K562 treated with DMSO at 1 percent for 12 hours (cell line): ENCODE measurements around the gene SMIM17. TPM values are rescaled to one million over a fixed set of nuclear protein-coding genes. Genes with fewer than 3 reads are reported as not detected.

ENCODE experiments used
- total RNA-seq: library from RNA; unstranded; fragments of 300-600 nt; gene quantifications from 2 replicates; pipeline ENCODE4 v1.2.3, GENCODE V29; 2022; ENCODE audit not compliant: insufficient read depth

The SMIM17 gene
- not detected in 2 replicates for total RNA-seq

GRCh38 chr19:56642711-56643459 is at the start of gene SMIM17:
SMIM17 (plus strand) TSS chr19:56643159; CDS start chr19:56645668, 2,509 bp downstream.

GRCh38 chr19:56594783-56595547 is 48.0 kb upstream of the SMIM17 start, which contains the start of gene ZNF71:
ZNF71 (plus strand) TSS chr19:56595302; CDS start chr19:56601559, 6,257 bp downstream.

GRCh38 chr19:56671613-56671994 is 28.6 kb downstream of the SMIM17 start, which contains the start of gene ZNF835:
ZNF835 (minus strand) TSS chr19:56671757; CDS start chr19:56665198, 6,559 bp downstream.

Other genes starting within 250 kb of the SMIM17 start
- 0.74 and 1.8 TPM in 2 replicates for gene ZNF582, start 249.6 kb upstream of the SMIM17 start, total RNA-seq
- 1.6 and 1.8 TPM in 2 replicates for gene ZNF583, start 238.8 kb upstream of the SMIM17 start, total RNA-seq
- not detected in 2 replicates for gene ZNF667, start 165.8 kb upstream of the SMIM17 start, total RNA-seq
- gene ZNF471, start 135.3 kb upstream of the SMIM17 start, total RNA-seq, result not detected in 2 replicates
- not detected in 2 replicates for gene ZFP28, start 104.2 kb upstream of the SMIM17 start, total RNA-seq
- gene ZNF470, start 75.7 kb upstream of the SMIM17 start, total RNA-seq, result not detected in 2 replicates
- 0.10 TPM in 1 of 2 replicates, not detected in the other for gene ZNF71, start 47.9 kb upstream of the SMIM17 start, total RNA-seq
- not detected in 2 replicates for gene ZNF835, start 28.6 kb downstream of the SMIM17 start, total RNA-seq
- not detected in 2 replicates for gene PEG3, start 197.6 kb downstream of the SMIM17 start, total RNA-seq
- not detected in 2 replicates for gene ZIM2, start 197.6 kb downstream of the SMIM17 start, total RNA-seq